SU-DHL-6 (cell line): Measurements from ENCODE around the gene SMC2.

Experiments
- H2AFZ ChIP-seq: fragments of 200-600 bp; sonication (generic); 2 replicates; pipeline ENCODE4 v1.6.1; 2014; ENCODE audit warnings: low read depth, mild to moderate bottlenecking, moderate library complexity, mixed read lengths, antibody characterized with exemption, low read length; ENCODE audit not compliant: severe bottlenecking
- H3F3A ChIP-seq: fragments of 200-600 bp; shearing (Covaris generic); 2 replicates; pipeline ENCODE4 v1.6.0; 2016; ENCODE audit warnings: antibody characterized with exemption, mild to moderate bottlenecking; ENCODE audit not compliant: insufficient read depth
- H3K27ac ChIP-seq: fragments of 200-600 bp; sonication (generic); 2 replicates; pipeline ENCODE4 v1.5.1; 2016; ENCODE audit warnings: low read depth, mild to moderate bottlenecking, low read length, moderate library complexity, mixed read lengths
- H3K27me3 ChIP-seq: fragments of 200-600 bp; sonication (generic), shearing (Covaris generic); 2 replicates; pipeline ENCODE4 v1.6.0; 2014; ENCODE audit warnings: mild to moderate bottlenecking, low read length
- H3K36me3 ChIP-seq: fragments of 200-600 bp; sonication (generic); 2 replicates; pipeline ENCODE4 v1.6.1; 2014; ENCODE audit warnings: mild to moderate bottlenecking, low read length, mixed read lengths
- H3K4me2 ChIP-seq: fragments of 300-600, 200-600 bp; shearing (Covaris generic), sonication (generic); 2 replicates; pipeline ENCODE4 v1.6.0; 2014; ENCODE audit warnings: low read length, low read depth, mild to moderate bottlenecking; ENCODE audit not compliant: poor library complexity, severe bottlenecking
- H3K4me3 ChIP-seq: fragments of 200-600 bp; sonication (generic); 2 replicates; pipeline ENCODE4 v1.5.1; 2014; ENCODE audit warnings: antibody characterized with exemption, low read length, mild to moderate bottlenecking, mixed read lengths; ENCODE audit not compliant: insufficient read depth, poor library complexity, severe bottlenecking
- H3K79me2 ChIP-seq: fragments of 200-600 bp; sonication (generic); 2 replicates; pipeline ENCODE4 v1.6.1; 2014; ENCODE audit warnings: mild to moderate bottlenecking, low read length, moderate library complexity; ENCODE audit not compliant: insufficient read depth
- H3K9ac ChIP-seq: fragments of 200-600 bp; sonication (generic); 2 replicates; pipeline ENCODE4 v1.7.0; 2014; ENCODE audit warnings: mild to moderate bottlenecking, low read length
- H3K9me2 ChIP-seq: fragments of 200-600 bp; sonication (generic); replicated peaks from 2 replicates; pipeline ENCODE4 v1.6.1; 2014; ENCODE audit warnings: low read length; ENCODE audit not compliant: insufficient read depth
- H3K9me3 ChIP-seq: fragments of 200-600 bp; sonication (generic); 2 replicates; pipeline ENCODE4 v1.6.1; 2014; ENCODE audit warnings: low read length, mixed read lengths; ENCODE audit not compliant: insufficient read depth
- H4K20me1 ChIP-seq: fragments of 200-600 bp; sonication (generic); 2 replicates; pipeline ENCODE4 v1.6.1; 2014; ENCODE audit warnings: low read depth, mild to moderate bottlenecking, antibody characterized with exemption, low read length, moderate library complexity, mixed read lengths
- EZH2phosphoT487 ChIP-seq: fragments of 200-600 bp; sonication (generic), shearing (Covaris generic); conservative IDR thresholded peaks from 2 replicates; pipeline ENCODE4 v1.6.1; 2018; ENCODE audit warnings: mild to moderate bottlenecking, antibody characterized with exemption, low read length, moderate library complexity, mixed read lengths
- TF ChIP-seq, protein P1 (sequence below): fragments of 200-600 bp; sonication (generic); IDR thresholded peaks from one replicate; pipeline ENCODE4 v1.5.1; 2017; ENCODE audit warnings: antibody characterized with exemption, mild to moderate bottlenecking, low read length, moderate library complexity; ENCODE audit not compliant: insufficient read depth, poor library complexity, severe bottlenecking

SMC2 gene

DNA sequence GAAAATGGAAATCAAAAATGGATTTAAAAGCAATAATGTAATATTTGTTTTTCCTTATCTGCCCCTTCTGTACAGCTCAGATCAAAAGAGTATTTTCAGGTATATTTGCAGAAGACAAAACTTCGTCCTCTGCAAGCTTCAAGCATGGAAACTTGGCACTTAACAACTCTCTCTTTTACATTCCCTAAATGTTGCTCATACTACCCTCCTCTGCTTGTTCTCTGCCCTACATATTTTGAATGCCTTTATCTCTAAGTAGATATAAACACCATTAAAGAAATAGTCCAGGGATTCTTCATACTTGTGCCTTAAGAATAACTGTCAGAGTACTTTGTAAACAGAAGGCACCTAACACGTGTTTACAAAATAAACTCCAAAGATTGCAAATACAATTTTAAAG is 19.2 kb upstream of the SMC2 start:
- H3K9me3 ChIP-seq: 0 out of 2 replicates have a peak, but pooled peaks cover under 1% of the 10 kb centered on the region
- H3K27ac ChIP-seq: no peak overlapping the region
- no peak overlapping the region for H3K4me2 ChIP-seq
- H3F3A ChIP-seq: no peaks in the 10 kb centered on the region
- no peak overlapping the region for H3K4me3 ChIP-seq
- no peaks in the 10 kb centered on the region for H3K27me3 ChIP-seq
- H4K20me1 ChIP-seq: no peaks in the 10 kb centered on the region
- H3K9ac ChIP-seq: no peak overlapping the region
- no peaks in the 10 kb centered on the region for H3K9me2 ChIP-seq
- TF ChIP-seq, protein P1, sequence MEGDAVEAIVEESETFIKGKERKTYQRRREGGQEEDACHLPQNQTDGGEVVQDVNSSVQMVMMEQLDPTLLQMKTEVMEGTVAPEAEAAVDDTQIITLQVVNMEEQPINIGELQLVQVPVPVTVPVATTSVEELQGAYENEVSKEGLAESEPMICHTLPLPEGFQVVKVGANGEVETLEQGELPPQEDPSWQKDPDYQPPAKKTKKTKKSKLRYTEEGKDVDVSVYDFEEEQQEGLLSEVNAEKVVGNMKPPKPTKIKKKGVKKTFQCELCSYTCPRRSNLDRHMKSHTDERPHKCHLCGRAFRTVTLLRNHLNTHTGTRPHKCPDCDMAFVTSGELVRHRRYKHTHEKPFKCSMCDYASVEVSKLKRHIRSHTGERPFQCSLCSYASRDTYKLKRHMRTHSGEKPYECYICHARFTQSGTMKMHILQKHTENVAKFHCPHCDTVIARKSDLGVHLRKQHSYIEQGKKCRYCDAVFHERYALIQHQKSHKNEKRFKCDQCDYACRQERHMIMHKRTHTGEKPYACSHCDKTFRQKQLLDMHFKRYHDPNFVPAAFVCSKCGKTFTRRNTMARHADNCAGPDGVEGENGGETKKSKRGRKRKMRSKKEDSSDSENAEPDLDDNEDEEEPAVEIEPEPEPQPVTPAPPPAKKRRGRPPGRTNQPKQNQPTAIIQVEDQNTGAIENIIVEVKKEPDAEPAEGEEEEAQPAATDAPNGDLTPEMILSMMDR: no peak
- TF ChIP-seq EZH2phosphoT487: no peak
- no peak overlapping the region for H2AFZ ChIP-seq
- H3K79me2 ChIP-seq: no peaks in the 10 kb centered on the region
- H3K36me3 ChIP-seq: no peaks in the 10 kb centered on the region

DNA sequence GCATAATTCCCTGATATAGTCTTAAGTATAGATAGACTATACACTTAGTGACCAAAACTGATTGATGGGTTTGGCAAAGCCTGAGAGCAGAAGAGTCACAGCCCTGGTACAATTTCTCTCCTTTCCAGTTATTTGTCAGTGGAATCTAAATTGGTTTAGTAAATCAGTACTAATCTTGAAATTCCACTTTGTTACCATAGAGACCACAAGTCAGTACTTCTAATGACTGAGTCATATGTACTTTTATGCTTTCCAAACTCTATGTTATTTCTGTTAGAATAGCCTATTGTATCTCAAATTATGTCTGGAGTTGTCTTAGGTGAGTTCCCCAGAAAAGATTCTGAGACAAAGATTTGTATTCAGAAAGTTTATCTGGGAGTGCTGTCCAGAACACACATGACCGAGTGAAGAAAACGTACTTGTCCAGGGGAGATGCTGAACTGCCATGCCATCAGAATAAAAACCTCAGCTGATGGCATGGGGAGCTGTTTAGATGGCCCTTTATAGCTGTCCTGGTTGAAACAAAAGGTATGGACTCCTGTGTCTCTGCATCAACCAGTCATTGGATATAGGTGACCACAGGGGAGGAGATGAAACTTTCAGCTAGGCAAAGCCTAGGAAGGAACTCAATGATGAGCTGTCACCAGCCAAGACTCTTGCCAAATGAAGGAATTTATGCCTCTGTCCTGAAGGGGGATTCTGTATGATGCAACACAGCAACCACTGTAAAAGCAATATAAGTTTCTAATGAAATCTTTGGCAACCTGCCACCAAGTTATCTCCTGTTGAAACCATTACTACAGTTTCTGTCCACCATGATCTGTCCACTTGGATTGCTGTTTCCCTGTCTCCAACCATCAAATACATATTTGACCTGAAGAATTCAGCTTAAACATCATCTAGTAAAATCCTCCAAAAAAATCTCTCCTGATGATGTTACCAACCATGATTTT is 18.0 kb upstream of the SMC2 start:
- Histone ChIP-seq H3K27me3 (no peaks in the 10 kb centered on the region), H3K36me3 (no peaks in the 10 kb centered on the region), H3K4me3 (no peak overlapping the region), H3K4me2 (no peak overlapping the region), H3F3A (no peaks in the 10 kb centered on the region), H3K9me3 (peaks cover 11% of the 10 kb centered on the region; the same call in 1 of the 2 replicates), H3K27ac (no peak overlapping the region), H3K79me2 (no peaks in the 10 kb centered on the region), H3K9ac (no peak overlapping the region), H3K9me2 (no peaks in the 10 kb centered on the region), H2AFZ (no peak overlapping the region), H4K20me1 (no peaks in the 10 kb centered on the region)
- no peak for TF ChIP-seq EZH2phosphoT487
- TF ChIP-seq, protein P1: no peak

DNA sequence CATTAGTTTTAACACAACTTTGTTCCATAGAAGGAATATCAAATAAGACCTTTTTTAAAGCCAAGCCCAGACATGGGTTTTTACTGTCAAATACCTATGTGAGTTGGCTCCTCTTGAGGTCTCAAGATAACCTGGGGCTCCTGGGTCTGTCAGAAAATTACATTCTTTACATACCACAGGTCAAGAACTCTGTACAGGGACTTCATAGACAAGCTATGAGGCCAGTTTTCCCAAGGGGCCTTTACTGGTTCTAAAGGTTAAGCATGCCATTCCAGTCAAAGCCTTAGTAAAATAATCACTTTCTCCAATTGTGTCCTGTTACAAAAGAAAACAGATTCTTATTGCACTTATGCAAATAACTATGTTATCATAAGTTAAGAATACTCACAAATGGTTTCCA is 15.5 kb upstream of the SMC2 start:
- Histone ChIP-seq H3K4me2 (no peak overlapping the region), H3K9ac (no peak overlapping the region), H3K9me2 (no peaks in the 10 kb centered on the region), H3K4me3 (no peak overlapping the region), H3F3A (no peaks in the 10 kb centered on the region), H2AFZ (no peak overlapping the region), H3K36me3 (no peaks in the 10 kb centered on the region), H3K27ac (no peak overlapping the region), H3K27me3 (no peaks in the 10 kb centered on the region), H4K20me1 (no peaks in the 10 kb centered on the region), H3K79me2 (no peaks in the 10 kb centered on the region), H3K9me3 (peaks cover 12% of the 10 kb centered on the region; the same call in 1 of the 2 replicates)
- no peak for TF ChIP-seq EZH2phosphoT487
- TF ChIP-seq, protein P1: no peak
